ENCODE measurements around the gene FAM83E. TPM values are rescaled to one million over a fixed set of nuclear protein-coding genes. Genes with fewer than 3 reads are reported as not detected.

FAM83E gene
- total RNA-seq, 4 donors from 2014 or later, result 0.32 to 0.69 (median 0.37) TPM

DNA sequence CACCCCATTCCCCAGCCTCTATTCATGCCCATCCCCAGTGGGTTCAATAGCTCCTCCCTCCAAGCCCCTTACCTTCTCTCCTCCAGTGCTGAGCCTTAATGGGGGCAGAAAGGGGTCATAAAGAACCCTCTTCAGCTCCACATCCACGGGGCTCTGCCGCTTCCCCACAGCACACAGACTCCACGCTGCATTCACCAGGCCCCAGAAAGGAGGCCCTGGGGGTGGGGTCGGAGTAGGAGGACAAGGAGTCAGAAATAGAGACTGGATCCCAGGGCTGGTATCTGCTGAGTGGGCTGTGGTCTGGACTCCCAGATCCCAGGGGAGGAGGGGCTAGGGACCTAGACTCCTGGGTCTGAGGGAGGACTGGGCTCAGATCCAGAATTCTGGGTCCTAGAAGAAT lies 29.5 kb upstream of the FAM83E start:
- Histone ChIP-seq H3K27ac (replicated peaks in 1 of 4) (peak overlapping the region in 2 of 4 donors; percentile 89 to 94), H3K4me1 (peaks cover 17 to 29% (median 28%) of the 10 kb centered on the region in 4 donors), H3K9me3 (no peaks in the 10 kb centered on the region), H3K27me3 (no peaks in the 10 kb centered on the region), H3K4me3 (peak overlapping the region; percentile 63 to 73 (median 67)), H3K36me3 (no peaks in the 10 kb centered on the region)
- DNase-seq (ENCODE audit: extremely low spot score), result no peak
- WGBS, result 80% methylated on average over 4 of the region's 4 CpGs
- TF ChIP-seq, protein P1, sequence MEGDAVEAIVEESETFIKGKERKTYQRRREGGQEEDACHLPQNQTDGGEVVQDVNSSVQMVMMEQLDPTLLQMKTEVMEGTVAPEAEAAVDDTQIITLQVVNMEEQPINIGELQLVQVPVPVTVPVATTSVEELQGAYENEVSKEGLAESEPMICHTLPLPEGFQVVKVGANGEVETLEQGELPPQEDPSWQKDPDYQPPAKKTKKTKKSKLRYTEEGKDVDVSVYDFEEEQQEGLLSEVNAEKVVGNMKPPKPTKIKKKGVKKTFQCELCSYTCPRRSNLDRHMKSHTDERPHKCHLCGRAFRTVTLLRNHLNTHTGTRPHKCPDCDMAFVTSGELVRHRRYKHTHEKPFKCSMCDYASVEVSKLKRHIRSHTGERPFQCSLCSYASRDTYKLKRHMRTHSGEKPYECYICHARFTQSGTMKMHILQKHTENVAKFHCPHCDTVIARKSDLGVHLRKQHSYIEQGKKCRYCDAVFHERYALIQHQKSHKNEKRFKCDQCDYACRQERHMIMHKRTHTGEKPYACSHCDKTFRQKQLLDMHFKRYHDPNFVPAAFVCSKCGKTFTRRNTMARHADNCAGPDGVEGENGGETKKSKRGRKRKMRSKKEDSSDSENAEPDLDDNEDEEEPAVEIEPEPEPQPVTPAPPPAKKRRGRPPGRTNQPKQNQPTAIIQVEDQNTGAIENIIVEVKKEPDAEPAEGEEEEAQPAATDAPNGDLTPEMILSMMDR (IDR thresholded peaks at IDR 0.05), result no peak
- TF ChIP-seq POLR2AphosphoS5 (IDR thresholded peaks at IDR 0.05) (no peak), POLR2A (IDR thresholded peaks at IDR 0.05; ENCODE audit: low read depth) (no peak), EP300 (IDR thresholded peaks at IDR 0.05) (no peak)
- intact Hi-C loops (cut with DNase I), result loop anchor here (10.0 kb wide), 2 partner anchors 150 to 200 kb away; no protein-coding TSS in a partner anchor

- Histone ChIP-seq H3K27ac (replicated peaks in 1 of 4) (no peak overlapping the region), H3K27me3 (no peaks in the 10 kb centered on the region), H3K4me3 (no peak overlapping the region), H3K36me3 (no peaks in the 10 kb centered on the region), H3K4me1 (peaks cover 23 to 43% (median 38%) of the 10 kb centered on the region in 4 donors), H3K9me3 (no peaks in the 10 kb centered on the region)
- no peak for DNase-seq (ENCODE audit: extremely low spot score)
- no peak for TF ChIP-seq POLR2AphosphoS5 (IDR thresholded peaks at IDR 0.05)
- TF ChIP-seq, protein P1 (IDR thresholded peaks at IDR 0.05), result no peak
- TF ChIP-seq EP300 (IDR thresholded peaks at IDR 0.05), result no peak
- TF ChIP-seq POLR2A (IDR thresholded peaks at IDR 0.05; ENCODE audit: low read depth), result no peak
- WGBS, result 94% methylated on average over 5 of the region's 5 CpGs
- intact Hi-C loops (cut with DNase I), result loop anchor here (10.0 kb wide), 2 partner anchors 152 to 202 kb away; no protein-coding TSS in a partner anchor
Measured at GRCh38 chr19:48642862-48643261, 28.0 kb upstream of the FAM83E start.

DNA sequence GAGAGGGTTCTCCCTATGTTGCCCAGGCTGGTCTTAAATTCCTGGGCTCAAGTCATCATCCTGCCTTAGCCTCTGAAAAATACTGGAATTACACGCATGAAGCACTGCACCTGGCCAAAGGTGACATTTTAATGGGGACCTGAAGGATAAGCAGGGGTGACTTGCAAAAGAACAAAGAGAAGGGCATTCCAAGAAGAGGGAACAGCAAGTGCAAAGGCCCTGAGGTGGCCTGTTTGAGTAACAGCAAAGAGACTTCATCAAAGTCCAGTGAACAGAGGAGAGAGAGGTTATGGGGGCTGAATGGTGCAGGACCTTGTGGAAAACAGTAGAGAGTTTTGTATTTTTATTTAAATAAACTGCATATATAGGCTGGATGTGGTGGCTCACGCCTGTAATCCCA lies 27.0 kb upstream of the FAM83E start:
- H3K4me1 ChIP-seq, result peaks cover 25 to 49% (median 41%) of the 10 kb centered on the region in 4 donors
- H3K9me3 ChIP-seq, result no peaks in the 10 kb centered on the region
- H3K36me3 ChIP-seq, result no peaks in the 10 kb centered on the region
- no peaks in the 10 kb centered on the region for H3K27me3 ChIP-seq
- WGBS, result 92% methylated on average over 2 of the region's 2 CpGs
- DNase-seq (ENCODE audit: extremely low spot score), result no peak
- H3K4me3 ChIP-seq, result no peak overlapping the region
- TF ChIP-seq POLR2A (IDR thresholded peaks at IDR 0.05; ENCODE audit: low read depth), result no peak
- H3K27ac ChIP-seq (replicated peaks in 1 of 4), result no peak overlapping the region
- intact Hi-C loops (cut with DNase I), result loop anchor here (10.0 kb wide), 2 partner anchors 153 to 203 kb away; no protein-coding TSS in a partner anchor

DNA sequence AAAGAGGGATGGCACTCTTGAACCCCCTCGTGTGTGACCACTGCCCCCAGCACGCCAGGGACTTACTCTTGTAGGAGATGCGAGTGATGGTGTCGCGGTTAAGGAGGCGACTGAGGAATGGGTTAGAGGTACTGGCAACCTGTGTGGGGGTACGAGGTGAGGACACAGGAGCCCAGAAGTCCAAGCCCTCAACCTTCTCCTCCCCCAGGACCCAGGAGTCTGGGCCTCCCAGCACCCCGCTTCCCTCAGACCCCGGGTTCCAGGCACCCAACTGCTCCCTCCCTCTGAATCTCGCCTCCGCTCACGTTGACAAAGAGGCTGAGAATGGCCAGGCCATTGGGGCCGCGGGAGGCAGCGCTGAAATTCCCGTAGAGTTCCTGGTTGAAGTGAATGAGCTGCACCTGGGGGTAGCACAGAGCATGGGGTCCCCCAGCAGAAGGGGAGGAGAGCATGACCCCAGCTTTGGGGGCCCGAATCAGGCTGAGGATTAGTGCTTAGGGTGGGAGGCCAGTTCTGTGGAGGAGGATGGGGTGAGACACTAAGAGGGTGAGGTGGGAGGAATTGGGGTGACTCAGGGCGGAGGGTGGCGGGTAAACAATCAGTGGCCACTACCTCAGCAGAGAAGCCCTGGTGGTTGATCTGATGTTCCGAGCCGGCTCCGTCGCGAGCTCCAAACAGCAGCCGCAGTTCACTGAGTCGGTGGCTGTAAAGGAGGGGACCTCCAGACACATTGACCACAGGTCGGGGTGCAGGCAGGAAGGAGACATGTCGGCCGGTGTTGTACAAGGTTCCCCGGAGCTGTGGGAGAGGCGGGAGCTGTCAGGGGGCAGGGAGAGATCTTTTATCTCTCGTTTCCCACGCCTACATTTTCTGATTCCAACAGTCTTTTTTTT lies 24.9 kb upstream of the FAM83E start:
- DNase-seq (ENCODE audit: extremely low spot score), result no peak
- intact Hi-C loops (cut with DNase I), result loop anchor here (10.0 kb wide), 2 partner anchors 155 to 205 kb away; no protein-coding TSS in a partner anchor

More for the DNA sequence above, 24.9 kb upstream of the FAM83E start:
- Histone ChIP-seq H3K4me1 (peaks cover 27 to 52% (median 42%) of the 10 kb centered on the region in 4 donors), H3K9me3 (no peaks in the 10 kb centered on the region), H3K36me3 (no peaks in the 10 kb centered on the region), H3K27ac (replicated peaks in 1 of 4) (peak overlapping the region in 2 of 4 donors; percentile 97 to 100), H3K27me3 (no peaks in the 10 kb centered on the region), H3K4me3 (no peak overlapping the region)
- no peak for TF ChIP-seq EP300 (IDR thresholded peaks at IDR 0.05)
- no peak for TF ChIP-seq POLR2AphosphoS5 (IDR thresholded peaks at IDR 0.05)
- TF ChIP-seq, protein P1 (IDR thresholded peaks at IDR 0.05), result no peak
- TF ChIP-seq POLR2A (IDR thresholded peaks at IDR 0.05; ENCODE audit: low read depth), result no peak
- 67% methylated on average over 31 of the region's 33 CpGs for WGBS
